GM23338 (cell line): ENCODE measurements around the gene LEKR1. TPM values are rescaled to one million over a fixed set of nuclear protein-coding genes. Genes with fewer than 3 reads are reported as not detected.

Source experiments
- ATAC-seq: fragments of 200-7000 bp; cut with Tn5 transposase; 3 replicates; pipeline ENCODE4 v1.9.1; 2020
- DNase-seq: peaks from one replicate; pipeline ENCODE4 v3.0.0-alpha.2; 2015; ENCODE audit warnings: low spot score
- H2AFZ ChIP-seq: fragments of 200-600 bp; sonication (generic); 2 replicates; pipeline ENCODE4 v1.8.0; 2016; ENCODE audit warnings: antibody characterized with exemption, mild to moderate bottlenecking, moderate library complexity
- H3F3A ChIP-seq: fragments of 200-600 bp; sonication (generic); replicated peaks from 2 replicates; pipeline ENCODE4 v1.8.0; 2017; ENCODE audit warnings: antibody characterized with exemption, mixed run types, low read depth
- H3K27ac ChIP-seq: fragments of 200-600 bp; sonication (generic); 2 replicates; pipeline ENCODE4 v1.6.1; 2016; ENCODE audit warnings: low read depth
- H3K27me3 ChIP-seq: fragments of 200-600 bp; sonication (generic); 2 replicates; pipeline ENCODE4 v1.8.0; 2016; ENCODE audit warnings: mild to moderate bottlenecking, mixed run types, moderate library complexity; ENCODE audit not compliant: insufficient read depth
- H3K36me3 ChIP-seq: fragments of 200-600 bp; sonication (generic); 2 replicates; pipeline ENCODE4 v1.8.0; 2016; ENCODE audit warnings: mild to moderate bottlenecking; ENCODE audit not compliant: insufficient read depth
- H3K4me1 ChIP-seq: fragments of 200-600 bp; sonication (generic); 2 replicates; pipeline ENCODE4 v1.8.0; 2016; ENCODE audit warnings: mild to moderate bottlenecking, moderate library complexity; ENCODE audit not compliant: insufficient read depth
- H3K4me2 ChIP-seq: fragments of 200-600 bp; sonication (generic); 2 replicates; pipeline ENCODE4 v1.7.1; 2017; ENCODE audit warnings: mixed run types
- H3K4me3 ChIP-seq: fragments of 200-600 bp; sonication (generic); 2 replicates; pipeline ENCODE4 v1.6.1; 2016; ENCODE audit warnings: mixed run types
- H3K79me2 ChIP-seq: fragments of 200-600 bp; sonication (generic); replicated peaks from 2 replicates; pipeline ENCODE4 v1.8.0; 2017; ENCODE audit warnings: mild to moderate bottlenecking; ENCODE audit not compliant: insufficient read depth
- H3K9me2 ChIP-seq: fragments of 200-600 bp; sonication (generic); 2 replicates; pipeline ENCODE4 v1.8.0; 2017; ENCODE audit not compliant: insufficient read depth
- H4K20me1 ChIP-seq: fragments of 200-600 bp; sonication (generic); replicated peaks from 2 replicates; pipeline ENCODE4 v1.8.0; 2017; ENCODE audit warnings: mild to moderate bottlenecking; ENCODE audit not compliant: insufficient read depth
- H3K27ac Mint-ChIP-seq: 2 replicates; pipeline ENCODE4 v1.8.0; 2020; ENCODE audit warnings: inconsistent platforms, mild to moderate bottlenecking, moderate library complexity, mixed read lengths
- H3K27me3 Mint-ChIP-seq: 3 replicates; pipeline ENCODE4 v1.8.0; 2022; ENCODE audit warnings: low read depth, mild to moderate bottlenecking, moderate library complexity, mixed read lengths, inconsistent platforms; ENCODE audit not compliant: insufficient read depth, poor library complexity
- H3K36me3 Mint-ChIP-seq: 3 replicates; pipeline ENCODE4 v1.8.0; 2021; ENCODE audit warnings: low read depth, mild to moderate bottlenecking, inconsistent platforms, moderate library complexity, mixed read lengths
- H3K4me1 Mint-ChIP-seq: 3 replicates; pipeline ENCODE4 v1.8.0; 2020; ENCODE audit warnings: mild to moderate bottlenecking, inconsistent platforms, mixed read lengths
- H3K4me3 Mint-ChIP-seq: 3 replicates; pipeline ENCODE4 v1.8.0; 2021; ENCODE audit warnings: moderate library complexity, mild to moderate bottlenecking, inconsistent platforms, mixed read lengths
- H3K9me3 Mint-ChIP-seq: 3 replicates; pipeline ENCODE4 v1.8.0; 2020; ENCODE audit warnings: moderate library complexity, mild to moderate bottlenecking, inconsistent platforms, mixed read lengths
- CREB1 ChIP-seq: fragments of 250-450 bp; sonication (Bioruptor Pico); IDR thresholded peaks from 2 replicates; pipeline ENCODE4 v1.5.0; 2020; ENCODE audit warnings: low read depth, mild to moderate bottlenecking, moderate library complexity
- EZH2 ChIP-seq: fragments of 200-600 bp; sonication (generic); IDR thresholded peaks from one replicate; pipeline ENCODE4 v1.8.0; 2017; ENCODE audit warnings: antibody characterized with exemption, mild to moderate bottlenecking, low read depth; ENCODE audit not compliant: unreplicated experiment
- EZH2phosphoT487 ChIP-seq: fragments of 200-600 bp; sonication (generic); IDR thresholded peaks from one replicate; pipeline ENCODE4 v1.8.1; 2018; ENCODE audit warnings: antibody characterized with exemption; ENCODE audit not compliant: unreplicated experiment
- POLR2AphosphoS5 ChIP-seq: IDR thresholded peaks from 2 replicates; pipeline ENCODE4 v1.6.1; 2016; ENCODE audit warnings: antibody characterized with exemption, low read depth
- STAT1 ChIP-seq: IDR thresholded peaks from one replicate; pipeline ENCODE4 v1.6.1; 2016; ENCODE audit warnings: antibody characterized with exemption; ENCODE audit not compliant: unreplicated experiment
- ZNF114 ChIP-seq: fragments of 250-450 bp; sonication (Bioruptor Pico); IDR thresholded peaks from 2 replicates; pipeline ENCODE4 v1.5.0; 2020; ENCODE audit warnings: mild to moderate bottlenecking, moderate library complexity
- ZNF331 ChIP-seq: fragments of 250-450 bp; sonication (Bioruptor Pico); IDR thresholded peaks from 2 replicates; pipeline ENCODE4 v1.5.0; 2020; ENCODE audit warnings: low read depth, mild to moderate bottlenecking, moderate library complexity
- polyA plus RNA-seq: library from polyadenylated mRNA; unstranded; fragments of >200 nt; fragmentation: Nextera tagmentation; extraction: Ambion mirVana; gene quantifications from 2 replicates; pipeline ENCODE4 v1.2.1, GENCODE V29; 2016
- total RNA-seq: library from RNA; depleted of rRNA; stranded (reverse); fragments of >200 nt; shearing (Covaris generic); gene quantifications from 2 replicates; pipeline ENCODE4 v1.2.3, GENCODE V29; 2014
- TF ChIP-seq, protein P1 (sequence below): IDR thresholded peaks from 2 replicates; pipeline ENCODE4 v1.6.1; 2016; ENCODE audit warnings: antibody characterized with exemption
- TF ChIP-seq, protein P2 (sequence below): IDR thresholded peaks from one replicate; pipeline ENCODE4 v1.6.1; 2018; ENCODE audit warnings: antibody characterized with exemption; ENCODE audit not compliant: unreplicated experiment
- TF ChIP-seq, protein P3 (sequence below), 2 experiments: fragments of 200-600 bp in 1 of 2; sonication (generic) in 1 of 2; conservative IDR thresholded peaks; 2 replicates each; pipeline versions ENCODE4 v1.5.1 to v1.6.1; 2016 to 2017; ENCODE audit warnings: antibody characterized with exemption in 2 of 2, low read depth in 2 of 2, mild to moderate bottlenecking in 2 of 2, moderate library complexity in 1 of 2

Gene LEKR1
- total and polyA plus RNA-seq, 2 experiments from 2014 or later, result not detected

DNA sequence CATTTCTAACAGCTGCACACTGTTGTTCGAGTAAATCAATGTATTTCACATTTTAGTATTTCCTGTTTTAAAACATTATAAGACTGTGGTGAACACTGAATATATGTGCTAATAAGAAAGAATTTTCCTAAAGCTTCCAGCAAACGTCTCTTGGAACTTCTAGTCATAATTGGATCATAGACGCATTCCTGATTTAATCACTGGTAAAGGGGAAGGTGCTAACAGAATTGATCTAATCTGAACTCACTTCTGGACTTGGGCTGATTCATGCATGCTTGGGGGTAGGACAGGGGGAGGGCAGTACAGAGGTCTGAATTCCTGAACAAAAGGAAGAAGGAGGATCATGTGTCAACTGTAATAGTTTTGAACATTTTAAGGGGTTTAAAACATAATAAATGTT, 7.3 kb upstream of the LEKR1 start:
- Histone ChIP-seq H3K9me2 (no peaks in the 10 kb centered on the region), H3K36me3 (no peaks in the 10 kb centered on the region; the same call in 1 of the 2 replicates), H4K20me1 (no peaks in the 10 kb centered on the region; the same call in 1 of the 2 replicates), H3K27me3 (peaks cover 77% of the 10 kb centered on the region), H2AFZ (no peak overlapping the region), H3K4me1 (peaks cover 16% of the 10 kb centered on the region), H3F3A (no peaks in the 10 kb centered on the region), H3K27ac (no peak overlapping the region), H3K79me2 (no peaks in the 10 kb centered on the region), H3K4me3 (no peak overlapping the region), H3K4me2 (no peak overlapping the region)
- peaks cover 3% of the 10 kb centered on the region; the same call in 1 of the 3 replicates for H3K36me3 Mint-ChIP-seq
- no peak overlapping the region for H3K27ac Mint-ChIP-seq
- peaks cover 32% of the 10 kb centered on the region for H3K4me1 Mint-ChIP-seq
- DNase-seq (no peak), ATAC-seq (no peak)
- TF ChIP-seq, protein P1, sequence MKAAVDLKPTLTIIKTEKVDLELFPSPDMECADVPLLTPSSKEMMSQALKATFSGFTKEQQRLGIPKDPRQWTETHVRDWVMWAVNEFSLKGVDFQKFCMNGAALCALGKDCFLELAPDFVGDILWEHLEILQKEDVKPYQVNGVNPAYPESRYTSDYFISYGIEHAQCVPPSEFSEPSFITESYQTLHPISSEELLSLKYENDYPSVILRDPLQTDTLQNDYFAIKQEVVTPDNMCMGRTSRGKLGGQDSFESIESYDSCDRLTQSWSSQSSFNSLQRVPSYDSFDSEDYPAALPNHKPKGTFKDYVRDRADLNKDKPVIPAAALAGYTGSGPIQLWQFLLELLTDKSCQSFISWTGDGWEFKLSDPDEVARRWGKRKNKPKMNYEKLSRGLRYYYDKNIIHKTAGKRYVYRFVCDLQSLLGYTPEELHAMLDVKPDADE, result no peak
- TF ChIP-seq EZH2 (no peak), POLR2AphosphoS5 (no peak), ZNF331 (CRISPR knock-in tag) (no peak), EZH2phosphoT487 (no peak)
- H3K4me3 Mint-ChIP-seq, result no peak overlapping the region
- peaks cover 41% of the 10 kb centered on the region for H3K27me3 Mint-ChIP-seq
- H3K9me3 Mint-ChIP-seq, result no peaks in the 10 kb centered on the region; the same call in 2 of the 3 replicates

DNA sequence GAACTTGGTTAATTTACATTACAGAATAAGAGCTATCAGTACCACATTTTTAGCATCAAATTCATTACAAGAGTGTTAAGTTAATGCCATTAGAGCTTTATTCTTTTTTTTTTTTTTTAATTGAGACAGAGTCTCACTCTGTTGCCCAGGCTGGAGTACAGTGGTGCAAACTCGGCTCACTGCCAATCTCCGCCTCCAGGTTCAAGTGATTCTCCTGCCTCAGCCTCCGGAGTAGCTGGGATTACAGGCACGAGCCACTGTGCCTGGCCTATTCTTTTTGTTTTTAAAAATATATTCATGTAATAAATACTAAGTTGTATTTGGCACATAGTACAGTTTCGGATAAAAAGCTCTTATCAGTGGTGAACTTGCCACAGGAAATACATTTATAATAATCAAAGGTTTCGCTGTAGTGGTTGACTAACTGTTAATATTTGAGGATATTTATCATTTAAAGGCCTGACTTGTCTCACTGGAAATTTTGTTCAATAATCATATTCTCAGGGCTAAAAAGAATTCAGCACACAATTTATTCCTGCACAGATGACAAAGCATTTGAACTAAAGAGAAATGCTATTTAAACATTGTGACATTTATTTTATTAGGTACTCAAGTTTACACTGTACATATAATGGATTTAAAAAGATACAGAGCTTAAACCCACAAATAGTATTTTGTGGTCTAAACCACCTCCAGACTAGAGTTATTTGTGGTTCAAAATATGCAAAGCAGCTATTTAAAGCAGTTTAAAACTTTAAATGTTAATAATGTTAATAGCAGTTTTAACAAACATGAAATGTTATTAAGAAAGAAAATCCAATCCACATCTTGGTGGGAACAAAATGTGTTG, 6.1 kb upstream of the LEKR1 start:
- H4K20me1 ChIP-seq, result no peaks in the 10 kb centered on the region; the same call in none of the 2 replicates
- H3F3A ChIP-seq, result no peaks in the 10 kb centered on the region
- H3K27me3 ChIP-seq, result peaks cover 77% of the 10 kb centered on the region
- Mint-ChIP-seq H3K27ac (no peak overlapping the region), H3K27me3 (peaks cover 40% of the 10 kb centered on the region), H3K36me3 (peaks cover 3% of the 10 kb centered on the region; the same call in 1 of the 3 replicates), H3K4me1 (peaks cover 32% of the 10 kb centered on the region), H3K9me3 (no peaks in the 10 kb centered on the region; the same call in 2 of the 3 replicates), H3K4me3 (no peak overlapping the region)
- no peaks in the 10 kb centered on the region for H3K36me3 ChIP-seq
- H3K4me3 ChIP-seq, result no peak overlapping the region
- H3K4me1 ChIP-seq, result peaks cover 16% of the 10 kb centered on the region
- DNase-seq, result no peak
- no peak overlapping the region for H3K27ac ChIP-seq
- no peak overlapping the region for H3K4me2 ChIP-seq
- no peaks in the 10 kb centered on the region for H3K9me2 ChIP-seq
- H2AFZ ChIP-seq, result no peak overlapping the region
- no peak for ATAC-seq
- no peaks in the 10 kb centered on the region for H3K79me2 ChIP-seq
- TF ChIP-seq, protein P2, sequence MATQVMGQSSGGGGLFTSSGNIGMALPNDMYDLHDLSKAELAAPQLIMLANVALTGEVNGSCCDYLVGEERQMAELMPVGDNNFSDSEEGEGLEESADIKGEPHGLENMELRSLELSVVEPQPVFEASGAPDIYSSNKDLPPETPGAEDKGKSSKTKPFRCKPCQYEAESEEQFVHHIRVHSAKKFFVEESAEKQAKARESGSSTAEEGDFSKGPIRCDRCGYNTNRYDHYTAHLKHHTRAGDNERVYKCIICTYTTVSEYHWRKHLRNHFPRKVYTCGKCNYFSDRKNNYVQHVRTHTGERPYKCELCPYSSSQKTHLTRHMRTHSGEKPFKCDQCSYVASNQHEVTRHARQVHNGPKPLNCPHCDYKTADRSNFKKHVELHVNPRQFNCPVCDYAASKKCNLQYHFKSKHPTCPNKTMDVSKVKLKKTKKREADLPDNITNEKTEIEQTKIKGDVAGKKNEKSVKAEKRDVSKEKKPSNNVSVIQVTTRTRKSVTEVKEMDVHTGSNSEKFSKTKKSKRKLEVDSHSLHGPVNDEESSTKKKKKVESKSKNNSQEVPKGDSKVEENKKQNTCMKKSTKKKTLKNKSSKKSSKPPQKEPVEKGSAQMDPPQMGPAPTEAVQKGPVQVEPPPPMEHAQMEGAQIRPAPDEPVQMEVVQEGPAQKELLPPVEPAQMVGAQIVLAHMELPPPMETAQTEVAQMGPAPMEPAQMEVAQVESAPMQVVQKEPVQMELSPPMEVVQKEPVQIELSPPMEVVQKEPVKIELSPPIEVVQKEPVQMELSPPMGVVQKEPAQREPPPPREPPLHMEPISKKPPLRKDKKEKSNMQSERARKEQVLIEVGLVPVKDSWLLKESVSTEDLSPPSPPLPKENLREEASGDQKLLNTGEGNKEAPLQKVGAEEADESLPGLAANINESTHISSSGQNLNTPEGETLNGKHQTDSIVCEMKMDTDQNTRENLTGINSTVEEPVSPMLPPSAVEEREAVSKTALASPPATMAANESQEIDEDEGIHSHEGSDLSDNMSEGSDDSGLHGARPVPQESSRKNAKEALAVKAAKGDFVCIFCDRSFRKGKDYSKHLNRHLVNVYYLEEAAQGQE, result no peak
- TF ChIP-seq, protein P3, sequence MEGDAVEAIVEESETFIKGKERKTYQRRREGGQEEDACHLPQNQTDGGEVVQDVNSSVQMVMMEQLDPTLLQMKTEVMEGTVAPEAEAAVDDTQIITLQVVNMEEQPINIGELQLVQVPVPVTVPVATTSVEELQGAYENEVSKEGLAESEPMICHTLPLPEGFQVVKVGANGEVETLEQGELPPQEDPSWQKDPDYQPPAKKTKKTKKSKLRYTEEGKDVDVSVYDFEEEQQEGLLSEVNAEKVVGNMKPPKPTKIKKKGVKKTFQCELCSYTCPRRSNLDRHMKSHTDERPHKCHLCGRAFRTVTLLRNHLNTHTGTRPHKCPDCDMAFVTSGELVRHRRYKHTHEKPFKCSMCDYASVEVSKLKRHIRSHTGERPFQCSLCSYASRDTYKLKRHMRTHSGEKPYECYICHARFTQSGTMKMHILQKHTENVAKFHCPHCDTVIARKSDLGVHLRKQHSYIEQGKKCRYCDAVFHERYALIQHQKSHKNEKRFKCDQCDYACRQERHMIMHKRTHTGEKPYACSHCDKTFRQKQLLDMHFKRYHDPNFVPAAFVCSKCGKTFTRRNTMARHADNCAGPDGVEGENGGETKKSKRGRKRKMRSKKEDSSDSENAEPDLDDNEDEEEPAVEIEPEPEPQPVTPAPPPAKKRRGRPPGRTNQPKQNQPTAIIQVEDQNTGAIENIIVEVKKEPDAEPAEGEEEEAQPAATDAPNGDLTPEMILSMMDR (conservative IDR thresholded peaks at IDR 0.05; ENCODE audit: low read depth in 2 of 2), result no peak
- TF ChIP-seq CREB1 (no peak), STAT1 (no peak), EZH2 (no peak), ZNF114 (CRISPR knock-in tag) (no peak), POLR2AphosphoS5 (no peak), ZNF331 (CRISPR knock-in tag) (no peak), EZH2phosphoT487 (no peak)
